ENCODE data around the gene FERMT2. TPM values are rescaled to one million over a fixed set of nuclear protein-coding genes. Genes with fewer than 3 reads are reported as not detected.
"Not testable (repeated sequence)": the region's sequence is repeated elsewhere in the genome, so short reads cannot be mapped to it uniquely, and the experiment has no call there.

Gene FERMT2
- total RNA-seq, 5 donors from 2014 or later (not counting 1 experiment from before 2014, with no cell fraction given), result 0.35 to 1.0 (median 0.84) TPM; not detected in 1

- no peak overlapping the region for H3K4me3 Mint-ChIP-seq
- ChIA-PET POLR2A (no interaction called here), CTCF (interaction anchor here in 1 of 2 donors (0.7 kb wide), 1 partner anchor 503 kb away, joined by 3 read pairs; no protein-coding TSS in a partner anchor)
- WGBS (ENCODE audit: insufficient coverage), result 97% methylated on average over 4 of the region's 7 CpGs
- DNase-seq (no peak), ATAC-seq (replicated peaks in 1 of 4) (no peak)
- H3K27ac Mint-ChIP-seq, result no peak overlapping the region
- H3K36me3 Mint-ChIP-seq, result no peaks in the 10 kb centered on the region
- H3K27me3 ChIP-seq (replicated peaks in 1 of 2; ENCODE audit: control insufficient read depth in 2 of 2, extremely low read depth in 1 of 2, insufficient read depth in 2 of 2, low read length in 1 of 2), result no peaks in the 10 kb centered on the region
- no peaks in the 10 kb centered on the region for H3K36me3 ChIP-seq (ENCODE audit: control insufficient read depth in 2 of 2, extremely low read depth in 1 of 2, insufficient read depth in 1 of 2, low read length in 1 of 2)
- no peak overlapping the region for H3K27ac ChIP-seq (ENCODE audit: low read length)
- H3K9me3 ChIP-seq, result no peaks in the 10 kb centered on the region
- H3K4me3 ChIP-seq (ENCODE audit: control insufficient read depth in 1 of 2, extremely low read depth in 1 of 2, low read length in 1 of 2), result no peak overlapping the region
- no peaks in the 10 kb centered on the region for H3K9me3 Mint-ChIP-seq
- H3K4me1 ChIP-seq (ENCODE audit: control insufficient read depth in 1 of 2, extremely low read depth in 1 of 2, insufficient read depth in 2 of 2, low read length in 2 of 2), result no peaks in the 10 kb centered on the region
- no peaks in the 10 kb centered on the region for H3K4me1 Mint-ChIP-seq
- peaks cover 0 to 4% of the 10 kb centered on the region in 2 donors for H3K27me3 Mint-ChIP-seq
Measured at GRCh38 chr14:52873694-52874093, 77.2 kb downstream of the FERMT2 start.

GRCh38 chr14:52873065-52873464 is 77.8 kb downstream of the FERMT2 start:
- Histone ChIP-seq H3K9me3 (no peaks in the 10 kb centered on the region), H3K27ac (ENCODE audit: low read length) (no peak overlapping the region), H3K4me3 (ENCODE audit: control insufficient read depth in 1 of 2, extremely low read depth in 1 of 2, low read length in 1 of 2) (no peak overlapping the region), H3K36me3 (ENCODE audit: control insufficient read depth in 2 of 2, extremely low read depth in 1 of 2, insufficient read depth in 1 of 2, low read length in 1 of 2) (no peaks in the 10 kb centered on the region), H3K4me1 (ENCODE audit: control insufficient read depth in 1 of 2, extremely low read depth in 1 of 2, insufficient read depth in 2 of 2, low read length in 2 of 2) (no peaks in the 10 kb centered on the region), H3K27me3 (replicated peaks in 1 of 2; ENCODE audit: control insufficient read depth in 2 of 2, extremely low read depth in 1 of 2, insufficient read depth in 2 of 2, low read length in 1 of 2) (no peaks in the 10 kb centered on the region)
- Mint-ChIP-seq H3K9me3 (no peaks in the 10 kb centered on the region), H3K36me3 (no peaks in the 10 kb centered on the region), H3K4me1 (no peaks in the 10 kb centered on the region), H3K27ac (no peak overlapping the region), H3K4me3 (no peak overlapping the region), H3K27me3 (peaks cover 0 to 4% of the 10 kb centered on the region in 2 donors)
- DNase-seq (no peak), ATAC-seq (replicated peaks in 1 of 4) (no peak)
- no CpG with 5 or more reads among the region's 4 CpGs for whole genome bisulfite sequencing (ENCODE audit: insufficient coverage)
- POLR2A ChIA-PET, result no interaction called here
- CTCF ChIA-PET, result no interaction called here

- WGBS (ENCODE audit: insufficient coverage), result 78% methylated on average over 3 of the region's 3 CpGs
- CTCF ChIA-PET, result interaction anchor here in 1 of 2 donors (0.6 kb wide), 1 partner anchor 320 kb away, joined by 4 read pairs; no protein-coding TSS in a partner anchor
Measured at GRCh38 chr14:52871606-52872005, 79.2 kb downstream of the FERMT2 start.

GRCh38 chr14:52868911-52869618 is 81.8 kb downstream of the FERMT2 start:
- Histone ChIP-seq H3K27ac (ENCODE audit: low read length) (no peak overlapping the region), H3K9me3 (no peaks in the 10 kb centered on the region), H3K36me3 (ENCODE audit: control insufficient read depth in 2 of 2, extremely low read depth in 1 of 2, insufficient read depth in 1 of 2, low read length in 1 of 2) (no peaks in the 10 kb centered on the region), H3K4me3 (ENCODE audit: control insufficient read depth in 1 of 2, extremely low read depth in 1 of 2, low read length in 1 of 2) (no peak overlapping the region), H3K27me3 (replicated peaks in 1 of 2; ENCODE audit: control insufficient read depth in 2 of 2, extremely low read depth in 1 of 2, insufficient read depth in 2 of 2, low read length in 1 of 2) (no peaks in the 10 kb centered on the region), H3K4me1 (ENCODE audit: control insufficient read depth in 1 of 2, extremely low read depth in 1 of 2, insufficient read depth in 2 of 2, low read length in 2 of 2) (no peaks in the 10 kb centered on the region)
- ChIA-PET POLR2A (interaction anchor here in 1 of 2 donors (0.6 kb wide), 1 partner anchor 248 kb away, joined by 3 read pairs; no protein-coding TSS in a partner anchor), CTCF (no interaction called here)
- no peaks in the 10 kb centered on the region for H3K9me3 Mint-ChIP-seq
- no peaks in the 10 kb centered on the region for H3K36me3 Mint-ChIP-seq
- DNase-seq, result no peak
- no peak for ATAC-seq (replicated peaks in 1 of 4)
- no peaks in the 10 kb centered on the region for H3K27me3 Mint-ChIP-seq
- H3K4me3 Mint-ChIP-seq, result no peak overlapping the region
- no peak overlapping the region for H3K27ac Mint-ChIP-seq
- WGBS (ENCODE audit: insufficient coverage), result 100% methylated on average over 3 of the region's 9 CpGs
- no peaks in the 10 kb centered on the region for H3K4me1 Mint-ChIP-seq

More at GRCh38 chr14:52871606-52872005, 79.2 kb downstream of the FERMT2 start:
- no peak for DNase-seq
- H3K27me3 Mint-ChIP-seq, result peaks cover 0 to 1% of the 10 kb centered on the region in 2 donors
- Histone ChIP-seq H3K4me1 (ENCODE audit: control insufficient read depth in 1 of 2, extremely low read depth in 1 of 2, insufficient read depth in 2 of 2, low read length in 2 of 2) (no peaks in the 10 kb centered on the region), H3K9me3 (no peaks in the 10 kb centered on the region), H3K27me3 (replicated peaks in 1 of 2; ENCODE audit: control insufficient read depth in 2 of 2, extremely low read depth in 1 of 2, insufficient read depth in 2 of 2, low read length in 1 of 2) (no peaks in the 10 kb centered on the region), H3K4me3 (ENCODE audit: control insufficient read depth in 1 of 2, extremely low read depth in 1 of 2, low read length in 1 of 2) (no peak overlapping the region), H3K27ac (ENCODE audit: low read length) (no peak overlapping the region), H3K36me3 (ENCODE audit: control insufficient read depth in 2 of 2, extremely low read depth in 1 of 2, insufficient read depth in 1 of 2, low read length in 1 of 2) (no peaks in the 10 kb centered on the region)
- POLR2A ChIA-PET, result interaction anchor here in 1 of 2 donors (0.6 kb wide), 1 partner anchor 21 kb away, joined by 3 read pairs; no protein-coding TSS in a partner anchor
- no peaks in the 10 kb centered on the region for H3K9me3 Mint-ChIP-seq
- H3K27ac Mint-ChIP-seq, result no peak overlapping the region
- no peaks in the 10 kb centered on the region for H3K4me1 Mint-ChIP-seq
- no peak for ATAC-seq (replicated peaks in 1 of 4)
- no peak overlapping the region for H3K4me3 Mint-ChIP-seq
- no peaks in the 10 kb centered on the region for H3K36me3 Mint-ChIP-seq

- H3K4me1 Mint-ChIP-seq; H3K4me3 Mint-ChIP-seq; POLR2A ChIA-PET; DNase-seq; CTCF ChIA-PET; H3K9me3 ChIP-seq; H3K27me3 ChIP-seq (replicated peaks in 1 of 2; ENCODE audit: control insufficient read depth in 2 of 2, extremely low read depth in 1 of 2, insufficient read depth in 2 of 2, low read length in 1 of 2); ATAC-seq (replicated peaks in 1 of 4); H3K27me3 Mint-ChIP-seq; H3K9me3 Mint-ChIP-seq; H3K4me1 ChIP-seq (ENCODE audit: control insufficient read depth in 1 of 2, extremely low read depth in 1 of 2, insufficient read depth in 2 of 2, low read length in 2 of 2); H3K36me3 Mint-ChIP-seq; H3K27ac Mint-ChIP-seq; H3K4me3 ChIP-seq (ENCODE audit: control insufficient read depth in 1 of 2, extremely low read depth in 1 of 2, low read length in 1 of 2); H3K36me3 ChIP-seq (ENCODE audit: control insufficient read depth in 2 of 2, extremely low read depth in 1 of 2, insufficient read depth in 1 of 2, low read length in 1 of 2); H3K27ac ChIP-seq (ENCODE audit: low read length): not testable (repeated sequence)
- 100% methylated on average over 4 of the region's 7 CpGs for WGBS (ENCODE audit: insufficient coverage)
Measured at GRCh38 chr14:52864893-52865292, 86.0 kb downstream of the FERMT2 start.

GRCh38 chr14:52863334-52863700 is 87.5 kb downstream of the FERMT2 start:
- H3K9me3 Mint-ChIP-seq, result no peaks in the 10 kb centered on the region
- ChIA-PET POLR2A (no interaction called here), CTCF (no interaction called here)
- H3K4me1 Mint-ChIP-seq, result no peaks in the 10 kb centered on the region
- ATAC-seq (replicated peaks in 1 of 4) (no peak), DNase-seq (no peak)
- WGBS (ENCODE audit: insufficient coverage), result no CpG with 5 or more reads among the region's 1 CpG
- H3K36me3 Mint-ChIP-seq, result no peaks in the 10 kb centered on the region
- H3K27ac ChIP-seq (ENCODE audit: low read length), result no peak overlapping the region
- no peak overlapping the region for H3K4me3 Mint-ChIP-seq
- no peaks in the 10 kb centered on the region for H3K36me3 ChIP-seq (ENCODE audit: control insufficient read depth in 2 of 2, extremely low read depth in 1 of 2, insufficient read depth in 1 of 2, low read length in 1 of 2)
- no peak overlapping the region for H3K4me3 ChIP-seq (ENCODE audit: control insufficient read depth in 1 of 2, extremely low read depth in 1 of 2, low read length in 1 of 2)
- no peaks in the 10 kb centered on the region for H3K9me3 ChIP-seq
- no peaks in the 10 kb centered on the region for H3K27me3 Mint-ChIP-seq
- H3K27me3 ChIP-seq (replicated peaks in 1 of 2; ENCODE audit: control insufficient read depth in 2 of 2, extremely low read depth in 1 of 2, insufficient read depth in 2 of 2, low read length in 1 of 2), result no peaks in the 10 kb centered on the region
- H3K27ac Mint-ChIP-seq, result no peak overlapping the region
- H3K4me1 ChIP-seq (ENCODE audit: control insufficient read depth in 1 of 2, extremely low read depth in 1 of 2, insufficient read depth in 2 of 2, low read length in 2 of 2), result no peaks in the 10 kb centered on the region
